ENCODE results near the gene ZNF367.

The ZNF367 gene

DNA sequence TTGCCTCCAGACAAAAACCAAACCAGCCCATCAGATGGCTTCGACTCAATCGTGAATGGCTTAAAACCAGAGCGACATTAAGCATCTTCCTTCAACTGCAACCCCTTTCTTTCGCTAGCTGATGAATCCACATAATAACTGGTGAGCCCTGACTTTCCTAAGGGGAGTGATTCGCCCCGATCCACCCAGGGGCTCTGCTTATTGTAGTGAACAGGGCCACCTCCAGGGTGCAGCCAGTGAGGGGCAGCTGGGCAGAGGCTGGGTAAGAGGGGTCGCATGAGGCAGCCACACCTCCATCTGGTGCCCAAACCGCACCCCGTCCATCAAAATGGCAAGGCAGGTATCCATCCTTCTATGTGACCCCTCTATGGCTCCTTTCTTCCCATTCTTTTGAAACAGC, 72.6 kb downstream of the ZNF367 start:
- Histone ChIP-seq H2AFZ (no peak overlapping the region), H3K27me3 (ENCODE audit: control insufficient read depth, insufficient read depth, low read length) (no peaks in the 10 kb centered on the region), H3K79me2 (no peaks in the 10 kb centered on the region), H3K9me3 (ENCODE audit: control insufficient read depth, low read length) (no peaks in the 10 kb centered on the region), H3K4me3 (ENCODE audit: low read depth, low read length) (no peak overlapping the region), H3K4me2 (ENCODE audit: low read length) (no peak overlapping the region), H3K4me1 (no peaks in the 10 kb centered on the region), H3K36me3 (ENCODE audit: control insufficient read depth, insufficient read depth, low read length) (no peaks in the 10 kb centered on the region), H3K27ac (no peak overlapping the region), H3K9ac (no peak overlapping the region)
- TF ChIP-seq CTCF (IDR thresholded peaks at IDR 0.05) = no peak

- Histone ChIP-seq H3K9me3 (ENCODE audit: control insufficient read depth, low read length) (no peaks in the 10 kb centered on the region), H3K4me2 (ENCODE audit: low read length) (no peak overlapping the region), H3K27ac (no peak overlapping the region), H2AFZ (no peak overlapping the region), H3K36me3 (ENCODE audit: control insufficient read depth, insufficient read depth, low read length) (no peaks in the 10 kb centered on the region), H3K4me3 (ENCODE audit: low read depth, low read length) (no peak overlapping the region), H3K4me1 (no peaks in the 10 kb centered on the region), H3K27me3 (ENCODE audit: control insufficient read depth, insufficient read depth, low read length) (no peaks in the 10 kb centered on the region), H3K79me2 (no peaks in the 10 kb centered on the region), H3K9ac (no peak overlapping the region)
- no peak for TF ChIP-seq CTCF (IDR thresholded peaks at IDR 0.05)
Observed at GRCh38 chr9:96344458-96345180, 73.6 kb downstream of the ZNF367 start.

DNA sequence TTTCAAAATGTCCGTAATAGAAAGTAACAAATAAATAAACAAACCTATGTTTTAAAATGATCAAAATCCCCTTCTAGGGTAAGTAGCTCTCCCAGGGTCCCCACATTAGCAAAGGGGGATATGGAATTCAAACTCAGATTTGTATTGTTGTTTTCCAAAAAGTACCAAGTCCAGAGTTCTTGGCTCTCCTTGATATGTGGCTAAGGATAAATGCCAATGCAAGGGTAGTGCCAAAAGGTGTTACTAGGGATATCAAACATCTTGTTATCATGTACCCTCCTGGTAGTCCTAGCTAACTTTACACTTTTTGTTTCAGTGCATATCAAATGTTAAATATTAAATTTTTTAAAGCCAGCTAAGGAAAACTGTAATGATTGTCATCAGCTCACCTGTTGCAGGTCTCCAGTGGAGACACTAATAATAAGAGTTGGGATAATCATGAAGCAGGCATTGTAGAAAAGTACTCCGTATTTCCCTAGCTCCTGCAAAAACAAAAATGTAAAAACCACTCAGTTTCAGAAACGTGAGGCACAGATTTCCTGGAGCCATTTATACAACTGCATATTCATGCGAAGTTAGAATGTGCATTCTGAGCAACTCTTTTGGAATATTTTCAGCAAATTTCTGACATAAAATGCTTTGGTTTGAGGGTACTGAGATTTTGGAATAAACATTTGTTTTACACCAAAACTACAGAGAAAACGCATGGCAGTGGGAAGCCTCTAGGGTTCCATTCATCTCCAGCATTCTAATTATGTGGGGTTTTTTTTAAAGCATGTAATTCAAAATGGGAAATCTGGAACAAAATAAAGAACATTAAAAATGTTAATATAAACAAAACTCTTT, 74.4 kb downstream of the ZNF367 start:
- Histone ChIP-seq H2AFZ (no peak overlapping the region), H3K9ac (no peak overlapping the region), H3K4me1 (no peaks in the 10 kb centered on the region), H3K27me3 (ENCODE audit: control insufficient read depth, insufficient read depth, low read length) (no peaks in the 10 kb centered on the region), H3K4me2 (ENCODE audit: low read length) (no peak overlapping the region), H3K4me3 (ENCODE audit: low read depth, low read length) (no peak overlapping the region), H3K9me3 (ENCODE audit: control insufficient read depth, low read length) (no peaks in the 10 kb centered on the region), H3K79me2 (no peaks in the 10 kb centered on the region), H3K36me3 (ENCODE audit: control insufficient read depth, insufficient read depth, low read length) (no peaks in the 10 kb centered on the region), H3K27ac (no peak overlapping the region)
- TF ChIP-seq CTCF (IDR thresholded peaks at IDR 0.05) = no peak

GRCh38 chr9:96342571-96343245, 75.5 kb downstream of the ZNF367 start:
- no peaks in the 10 kb centered on the region for H3K79me2 ChIP-seq
- no peaks in the 10 kb centered on the region for H3K27me3 ChIP-seq (ENCODE audit: control insufficient read depth, insufficient read depth, low read length)
- no peaks in the 10 kb centered on the region for H3K4me1 ChIP-seq
- H3K4me2 ChIP-seq (ENCODE audit: low read length) = no peak overlapping the region
- TF ChIP-seq CTCF (IDR thresholded peaks at IDR 0.05) = no peak
- H3K9me3 ChIP-seq (ENCODE audit: control insufficient read depth, low read length) = no peaks in the 10 kb centered on the region
- H3K27ac ChIP-seq = no peak overlapping the region
- H3K36me3 ChIP-seq (ENCODE audit: control insufficient read depth, insufficient read depth, low read length) = no peaks in the 10 kb centered on the region
- no peak overlapping the region for H3K9ac ChIP-seq
- no peak overlapping the region for H2AFZ ChIP-seq
- H3K4me3 ChIP-seq (ENCODE audit: low read depth, low read length) = no peak overlapping the region

Measured in parathyroid adenoma (tissue), 2 donors.